HEK293 (cell line): Measurements from ENCODE around the gene AMER2.

Experiments
- CTCF ChIA-PET: fragments of 350-600 bp; formaldehyde crosslinking; extraction: SDS; loops from one replicate; lab custom pipeline; 2021; ENCODE audit warnings: antibody characterized with exemption; lab: Yijun Ruan, JAX
- POLR2A ChIA-PET: fragments of 300-600 bp; formaldehyde crosslinking; extraction: SDS; loops from one replicate; lab custom pipeline; 2020; ENCODE audit warnings: antibody characterized with exemption, inconsistent platforms; lab: Yijun Ruan, JAX
- H3K27ac ChIP-seq: fragments of 200-500 bp; sonication (Bioruptor generic); 2 replicates; pipeline ENCODE4 v1.5.1; 2014; ENCODE audit warnings: low read depth, low read length, control low read depth, inconsistent platforms; ENCODE audit errors: extremely low read depth
- H3K36me3 ChIP-seq, 2 experiments: fragments of 200-500 bp in 1 of 2; sonication (Bioruptor generic) in 1 of 2; 1 replicate in 1 of 2; 2 replicates in 1 of 2; pipeline ENCODE4 v1.5.1; 2014 to 2017; ENCODE audit warnings: inconsistent platforms in 2 of 2, low read length in 2 of 2; ENCODE audit not compliant: control insufficient read depth in 2 of 2, insufficient read depth in 1 of 2
- H3K4me1 ChIP-seq: fragments of 200-500 bp; sonication (Bioruptor generic); 2 replicates; pipeline ENCODE4 v1.5.1; 2014; ENCODE audit warnings: mild to moderate bottlenecking, low read length, inconsistent platforms; ENCODE audit not compliant: control insufficient read depth, insufficient read depth
- H3K4me3 ChIP-seq: 2 replicates; pipeline ENCODE4 v1.5.1; 2011; ENCODE audit warnings: low read depth, mild to moderate bottlenecking, control low read depth, low read length, moderate library complexity
- H3K9me3 ChIP-seq: fragments of 200-500 bp; sonication (Bioruptor generic); 2 replicates; pipeline ENCODE4 v1.5.1; 2014; ENCODE audit warnings: low read depth, low read length, inconsistent platforms; ENCODE audit not compliant: control insufficient read depth, insufficient read depth
- BCL11A ChIP-seq: fragments of 450-650 bp; formaldehyde crosslinking; IDR thresholded peaks from 2 replicates; pipeline ENCODE4 v1.5.1; 2016; ENCODE audit warnings: low read depth, missing biosample characterization, missing genetic modification characterization
- EGR2 ChIP-seq: fragments of 450-650 bp; formaldehyde crosslinking; IDR thresholded peaks from 2 replicates; pipeline ENCODE4 v1.5.1; 2016; ENCODE audit warnings: low read depth, missing biosample characterization, missing genetic modification characterization
- IKZF3 ChIP-seq: fragments of 450-650 bp; IDR thresholded peaks from 2 replicates; pipeline ENCODE4 v1.5.0; 2018; ENCODE audit warnings: missing biosample characterization, mild to moderate bottlenecking, missing genetic modification characterization, moderate library complexity
- PRDM1 ChIP-seq: fragments of 450-650 bp; formaldehyde crosslinking; IDR thresholded peaks from 2 replicates; pipeline ENCODE4; 2016; ENCODE audit warnings: missing biosample characterization, missing genetic modification characterization
- TCF7L2 ChIP-seq: IDR thresholded peaks from 2 replicates; pipeline ENCODE4 v1.6.1; 2011; ENCODE audit warnings: low read depth, mild to moderate bottlenecking, inconsistent platforms, low read length, moderate library complexity, borderline replicate concordance
- TRIM28 ChIP-seq: IDR thresholded peaks from 2 replicates; pipeline ENCODE4 v1.6.1; 2011; ENCODE audit warnings: low read length, control low read depth, borderline replicate concordance
- ZNF16 ChIP-seq: fragments of 450-650 bp; formaldehyde crosslinking; IDR thresholded peaks from 2 replicates; pipeline ENCODE4 v1.5.1; 2016; ENCODE audit warnings: low read depth, missing biosample characterization, missing genetic modification characterization
- ZNF175 ChIP-seq: fragments of 450-650 bp; formaldehyde crosslinking; IDR thresholded peaks from 2 replicates; pipeline ENCODE4 v1.5.1; 2016; ENCODE audit warnings: missing biosample characterization, missing genetic modification characterization
- ZNF211 ChIP-seq: fragments of 450-650 bp; formaldehyde crosslinking; IDR thresholded peaks from 2 replicates; pipeline ENCODE4 v1.5.1; 2016; ENCODE audit warnings: low read depth, missing biosample characterization, missing genetic modification characterization
- ZNF239 ChIP-seq: fragments of 450-650 bp; formaldehyde crosslinking; IDR thresholded peaks from 2 replicates; pipeline ENCODE4 v1.5.1; 2016; ENCODE audit warnings: missing biosample characterization, missing genetic modification characterization
- ZNF302 ChIP-seq: fragments of 450-650 bp; formaldehyde crosslinking; IDR thresholded peaks from 2 replicates; pipeline ENCODE4 v1.5.1; 2016; ENCODE audit warnings: missing biosample characterization, missing genetic modification characterization, low read depth
- ZNF558 ChIP-seq: fragments of 450-650 bp; formaldehyde crosslinking; IDR thresholded peaks from 2 replicates; pipeline ENCODE4 v1.5.1; 2016; ENCODE audit warnings: missing biosample characterization, missing genetic modification characterization
- ZNF560 ChIP-seq: fragments of 450-650 bp; formaldehyde crosslinking; IDR thresholded peaks from 2 replicates; pipeline ENCODE4 v1.5.1; 2017; ENCODE audit warnings: missing biosample characterization, missing genetic modification characterization, borderline replicate concordance
- ZNF654 ChIP-seq: fragments of 450-650 bp; formaldehyde crosslinking; IDR thresholded peaks from 2 replicates; pipeline ENCODE4 v1.5.1; 2016; ENCODE audit warnings: low read depth, missing biosample characterization, missing genetic modification characterization
- ZNF701 ChIP-seq: fragments of 450-650 bp; formaldehyde crosslinking; IDR thresholded peaks from 2 replicates; pipeline ENCODE4 v1.5.1; 2016; ENCODE audit warnings: missing biosample characterization, missing genetic modification characterization
- ZNF747 ChIP-seq: fragments of 450-650 bp; formaldehyde crosslinking; IDR thresholded peaks from 2 replicates; pipeline ENCODE4 v1.5.1; 2016; ENCODE audit warnings: missing biosample characterization, missing genetic modification characterization
- ZNF776 ChIP-seq: fragments of 450-650 bp; formaldehyde crosslinking; IDR thresholded peaks from 2 replicates; pipeline ENCODE4 v1.5.0; 2017; ENCODE audit warnings: missing biosample characterization, missing genetic modification characterization, borderline replicate concordance
- TF ChIP-seq, protein P1 (sequence below): sonication (generic); formaldehyde crosslinking; IDR thresholded peaks from 2 replicates; pipeline ENCODE4 v1.8.1; 2022; ENCODE audit warnings: mild to moderate bottlenecking, moderate library complexity, missing genetic modification reagents
- TF ChIP-seq, protein P2 (sequence below): fragments of 450-650 bp; formaldehyde crosslinking; IDR thresholded peaks from 2 replicates; pipeline ENCODE4 v1.5.1; 2016; ENCODE audit warnings: missing biosample characterization, missing genetic modification characterization
- TF ChIP-seq, protein P3 (sequence below): fragments of 450-650 bp; formaldehyde crosslinking; IDR thresholded peaks from 2 replicates; pipeline ENCODE4 v1.5.1; 2016; ENCODE audit warnings: missing biosample characterization, missing genetic modification characterization
- TF ChIP-seq, protein P4 (sequence below): fragments of 450-650 bp; formaldehyde crosslinking; conservative IDR thresholded peaks from 2 replicates; pipeline ENCODE4 v1.5.1; 2016; ENCODE audit warnings: low read depth, missing biosample characterization, missing genetic modification characterization

Gene AMER2

DNA sequence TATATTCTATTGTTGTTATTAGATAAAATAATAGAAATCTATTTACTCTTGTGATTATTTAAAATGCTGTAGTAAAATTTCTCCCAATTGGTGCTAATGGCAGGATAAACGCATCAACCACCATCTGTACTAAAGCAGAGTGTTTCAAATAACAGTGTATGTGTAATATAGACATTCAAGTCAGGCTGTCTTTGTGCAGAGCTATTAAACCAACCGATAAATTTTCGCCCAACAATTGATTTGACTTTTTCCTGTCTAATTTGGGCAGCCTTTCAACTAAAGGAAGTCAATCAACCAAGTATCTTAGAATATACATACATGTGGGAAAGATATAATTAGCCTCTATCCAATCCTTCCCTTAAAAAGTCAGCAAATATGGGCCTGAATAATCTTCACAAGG, 5.8 kb downstream of the AMER2 start:
- no peak overlapping the region for H3K4me3 ChIP-seq
- H3K27ac ChIP-seq = no peak overlapping the region
- POLR2A ChIA-PET = no interaction called here
- no peaks in the 10 kb centered on the region for H3K4me1 ChIP-seq
- H3K9me3 ChIP-seq = no peaks in the 10 kb centered on the region
- H3K36me3 ChIP-seq = no peaks in the 10 kb centered on the region
- TF ChIP-seq PRDM1 (no peak), ZNF16 (tag by site-specific recombination) (no peak)
- CTCF ChIA-PET = no interaction called here

DNA sequence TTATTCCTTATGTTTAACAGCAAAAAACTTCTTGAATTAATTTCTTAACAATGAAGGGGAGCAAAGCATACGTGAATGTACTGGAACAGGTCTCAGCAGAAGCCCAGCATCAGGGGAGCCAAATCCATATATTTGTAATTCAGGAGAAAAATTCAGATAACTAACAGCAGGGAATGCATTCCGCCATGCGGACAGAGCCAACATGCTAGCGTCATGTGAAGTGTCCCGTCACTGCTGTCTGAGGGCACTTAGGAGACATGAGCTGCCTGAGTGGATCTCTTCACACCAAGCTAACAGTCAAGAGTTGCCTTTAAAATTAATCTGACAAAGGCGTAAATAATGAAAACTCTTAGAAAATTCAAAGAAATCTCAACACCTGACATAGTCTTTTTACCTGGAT, 6.4 kb downstream of the AMER2 start:
- no peaks in the 10 kb centered on the region for H3K36me3 ChIP-seq
- no peak overlapping the region for H3K4me3 ChIP-seq
- no peaks in the 10 kb centered on the region for H3K4me1 ChIP-seq
- ChIA-PET CTCF (no interaction called here), POLR2A (no interaction called here)
- H3K9me3 ChIP-seq = no peaks in the 10 kb centered on the region
- no peak overlapping the region for H3K27ac ChIP-seq
- TF ChIP-seq ZNF558 (tag by site-specific recombination) (no peak), EGR2 (tag by site-specific recombination) (no peak), ZNF654 (tag by site-specific recombination) (no peak), ZNF302 (no peak), BCL11A (tag by site-specific recombination) (no peak), ZNF175 (no peak), ZNF776 (tag by site-specific recombination) (no peak), TCF7L2 (no peak), ZNF211 (tag by site-specific recombination) (no peak), ZNF560 (tag by site-specific recombination) (no peak), ZNF701 (tag by site-specific recombination) (no peak), ZNF747 (no peak), IKZF3 (tag by site-specific recombination) (no peak), ZNF239 (no peak), TRIM28 (no peak)
- TF ChIP-seq, protein P1, sequence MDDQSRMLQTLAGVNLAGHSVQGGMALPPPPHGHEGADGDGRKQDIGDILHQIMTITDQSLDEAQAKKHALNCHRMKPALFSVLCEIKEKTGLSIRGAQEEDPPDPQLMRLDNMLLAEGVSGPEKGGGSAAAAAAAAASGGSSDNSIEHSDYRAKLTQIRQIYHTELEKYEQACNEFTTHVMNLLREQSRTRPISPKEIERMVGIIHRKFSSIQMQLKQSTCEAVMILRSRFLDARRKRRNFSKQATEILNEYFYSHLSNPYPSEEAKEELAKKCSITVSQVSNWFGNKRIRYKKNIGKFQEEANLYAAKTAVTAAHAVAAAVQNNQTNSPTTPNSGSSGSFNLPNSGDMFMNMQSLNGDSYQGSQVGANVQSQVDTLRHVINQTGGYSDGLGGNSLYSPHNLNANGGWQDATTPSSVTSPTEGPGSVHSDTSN (CRISPR knock-in tag) = no peak
- TF ChIP-seq, protein P2, sequence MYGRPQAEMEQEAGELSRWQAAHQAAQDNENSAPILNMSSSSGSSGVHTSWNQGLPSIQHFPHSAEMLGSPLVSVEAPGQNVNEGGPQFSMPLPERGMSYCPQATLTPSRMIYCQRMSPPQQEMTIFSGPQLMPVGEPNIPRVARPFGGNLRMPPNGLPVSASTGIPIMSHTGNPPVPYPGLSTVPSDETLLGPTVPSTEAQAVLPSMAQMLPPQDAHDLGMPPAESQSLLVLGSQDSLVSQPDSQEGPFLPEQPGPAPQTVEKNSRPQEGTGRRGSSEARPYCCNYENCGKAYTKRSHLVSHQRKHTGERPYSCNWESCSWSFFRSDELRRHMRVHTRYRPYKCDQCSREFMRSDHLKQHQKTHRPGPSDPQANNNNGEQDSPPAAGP (tag by site-specific recombination) = no peak
- TF ChIP-seq, protein P3, sequence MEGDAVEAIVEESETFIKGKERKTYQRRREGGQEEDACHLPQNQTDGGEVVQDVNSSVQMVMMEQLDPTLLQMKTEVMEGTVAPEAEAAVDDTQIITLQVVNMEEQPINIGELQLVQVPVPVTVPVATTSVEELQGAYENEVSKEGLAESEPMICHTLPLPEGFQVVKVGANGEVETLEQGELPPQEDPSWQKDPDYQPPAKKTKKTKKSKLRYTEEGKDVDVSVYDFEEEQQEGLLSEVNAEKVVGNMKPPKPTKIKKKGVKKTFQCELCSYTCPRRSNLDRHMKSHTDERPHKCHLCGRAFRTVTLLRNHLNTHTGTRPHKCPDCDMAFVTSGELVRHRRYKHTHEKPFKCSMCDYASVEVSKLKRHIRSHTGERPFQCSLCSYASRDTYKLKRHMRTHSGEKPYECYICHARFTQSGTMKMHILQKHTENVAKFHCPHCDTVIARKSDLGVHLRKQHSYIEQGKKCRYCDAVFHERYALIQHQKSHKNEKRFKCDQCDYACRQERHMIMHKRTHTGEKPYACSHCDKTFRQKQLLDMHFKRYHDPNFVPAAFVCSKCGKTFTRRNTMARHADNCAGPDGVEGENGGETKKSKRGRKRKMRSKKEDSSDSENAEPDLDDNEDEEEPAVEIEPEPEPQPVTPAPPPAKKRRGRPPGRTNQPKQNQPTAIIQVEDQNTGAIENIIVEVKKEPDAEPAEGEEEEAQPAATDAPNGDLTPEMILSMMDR (tag by site-specific recombination) = no peak
- TF ChIP-seq, protein P4, sequence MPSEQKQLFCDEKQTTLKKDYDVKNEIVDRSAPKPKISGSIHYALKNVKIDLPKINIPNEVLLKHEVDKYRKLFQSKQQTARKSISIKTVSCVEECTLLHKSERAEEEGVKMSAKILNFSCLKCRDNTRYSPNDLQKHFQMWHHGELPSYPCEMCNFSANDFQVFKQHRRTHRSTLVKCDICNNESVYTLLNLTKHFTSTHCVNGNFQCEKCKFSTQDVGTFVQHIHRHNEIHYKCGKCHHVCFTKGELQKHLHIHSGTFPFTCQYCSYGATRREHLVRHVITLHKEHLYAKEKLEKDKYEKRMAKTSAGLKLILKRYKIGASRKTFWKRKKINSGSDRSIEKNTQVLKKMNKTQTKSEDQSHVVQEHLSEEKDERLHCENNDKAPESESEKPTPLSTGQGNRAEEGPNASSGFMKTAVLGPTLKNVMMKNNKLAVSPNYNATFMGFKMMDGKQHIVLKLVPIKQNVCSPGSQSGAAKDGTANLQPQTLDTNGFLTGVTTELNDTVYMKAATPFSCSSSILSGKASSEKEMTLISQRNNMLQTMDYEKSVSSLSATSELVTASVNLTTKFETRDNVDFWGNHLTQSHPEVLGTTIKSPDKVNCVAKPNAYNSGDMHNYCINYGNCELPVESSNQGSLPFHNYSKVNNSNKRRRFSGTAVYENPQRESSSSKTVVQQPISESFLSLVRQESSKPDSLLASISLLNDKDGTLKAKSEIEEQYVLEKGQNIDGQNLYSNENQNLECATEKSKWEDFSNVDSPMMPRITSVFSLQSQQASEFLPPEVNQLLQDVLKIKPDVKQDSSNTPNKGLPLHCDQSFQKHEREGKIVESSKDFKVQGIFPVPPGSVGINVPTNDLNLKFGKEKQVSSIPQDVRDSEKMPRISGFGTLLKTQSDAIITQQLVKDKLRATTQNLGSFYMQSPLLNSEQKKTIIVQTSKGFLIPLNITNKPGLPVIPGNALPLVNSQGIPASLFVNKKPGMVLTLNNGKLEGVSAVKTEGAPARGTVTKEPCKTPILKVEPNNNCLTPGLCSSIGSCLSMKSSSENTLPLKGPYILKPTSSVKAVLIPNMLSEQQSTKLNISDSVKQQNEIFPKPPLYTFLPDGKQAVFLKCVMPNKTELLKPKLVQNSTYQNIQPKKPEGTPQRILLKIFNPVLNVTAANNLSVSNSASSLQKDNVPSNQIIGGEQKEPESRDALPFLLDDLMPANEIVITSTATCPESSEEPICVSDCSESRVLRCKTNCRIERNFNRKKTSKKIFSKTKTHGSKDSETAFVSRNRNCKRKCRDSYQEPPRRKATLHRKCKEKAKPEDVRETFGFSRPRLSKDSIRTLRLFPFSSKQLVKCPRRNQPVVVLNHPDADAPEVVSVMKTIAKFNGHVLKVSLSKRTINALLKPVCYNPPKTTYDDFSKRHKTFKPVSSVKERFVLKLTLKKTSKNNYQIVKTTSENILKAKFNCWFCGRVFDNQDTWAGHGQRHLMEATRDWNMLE (tag by site-specific recombination) = no peak
